SK-N-SH (cell line): ENCODE data around the gene RFWD3. TPM values are rescaled to one million over a fixed set of nuclear protein-coding genes. Genes with fewer than 3 reads are reported as not detected.

Experiments used
- CTCF ChIA-PET: fragments of 300-600, 350-600 bp; formaldehyde crosslinking; extraction: SDS; loops from one replicate; lab custom pipeline; 2021; lab: Yijun Ruan, JAX
- POLR2A ChIA-PET: fragments of 350-600 bp; sonication (Branson Sonifier 250); formaldehyde crosslinking; extraction: SDS; loops from one replicate; lab custom pipeline; 2020; ENCODE audit warnings: antibody characterized with exemption, inconsistent platforms; lab: Yijun Ruan, JAX
- DNase-seq: peaks from one replicate; pipeline ENCODE4 v3.0.0; 2012
- H2AFZ ChIP-seq: fragments of 200-600 bp; sonication (generic); 2 replicates; pipeline ENCODE4 v1.8.1; 2016; ENCODE audit warnings: antibody characterized with exemption, mild to moderate bottlenecking, low read depth
- H3F3A ChIP-seq: fragments of 200-600 bp; sonication (generic); replicated peaks from 2 replicates; pipeline ENCODE3; 2016; ENCODE audit warnings: antibody characterized with exemption, mild to moderate bottlenecking; ENCODE audit not compliant: insufficient read depth
- H3K27ac ChIP-seq, 2 experiments: fragments of 200-500 bp in 1 of 2; fragments of 200-600 bp in 1 of 2; sonication (Bioruptor generic) in 1 of 2; sonication (generic), shearing (Covaris generic) in 1 of 2; 2 replicates each; pipeline versions ENCODE4 v1.5.1 to v1.6.1; 2014 to 2016; ENCODE audit warnings: low read depth in 2 of 2, inconsistent platforms in 1 of 2, low read length in 1 of 2, mild to moderate bottlenecking in 1 of 2, mixed read lengths in 1 of 2
- H3K27me3 ChIP-seq: fragments of 200-600 bp; sonication (generic), shearing (Covaris generic); 2 replicates; pipeline ENCODE4 v1.6.1; 2016; ENCODE audit warnings: mixed run types; ENCODE audit not compliant: insufficient read depth
- H3K36me3 ChIP-seq, 2 experiments: fragments of 200-500 bp in 1 of 2; fragments of 200-600 bp in 1 of 2; sonication (Bioruptor generic) in 1 of 2; sonication (generic) in 1 of 2; replicated peaks in 1 of 2; 2 replicates each; pipeline versions ENCODE3 to v1.5.1; 2014 to 2016; ENCODE audit warnings: low read length in 1 of 2, mild to moderate bottlenecking in 1 of 2; ENCODE audit not compliant: insufficient read depth in 2 of 2, control insufficient read depth in 1 of 2
- H3K4me1 ChIP-seq, 2 experiments: fragments of 200-500 bp in 1 of 2; fragments of 200-600 bp in 1 of 2; sonication (Bioruptor generic) in 1 of 2; sonication (generic), shearing (Covaris generic) in 1 of 2; 2 replicates each; pipeline versions ENCODE4 v1.5.1 to v1.6.1; 2014 to 2016; ENCODE audit warnings: low read depth in 1 of 2, low read length in 1 of 2, mixed run types in 1 of 2; ENCODE audit not compliant: insufficient read depth in 2 of 2, control insufficient read depth in 1 of 2
- H3K4me2 ChIP-seq: fragments of 200-600 bp; sonication (generic), shearing (Covaris generic); 2 replicates; pipeline ENCODE4 v1.6.1; 2017; ENCODE audit warnings: mixed run types
- H3K4me3 ChIP-seq, 2 experiments: fragments of 200-500 bp in 1 of 2; fragments of 200-600 bp in 1 of 2; sonication (Bioruptor generic) in 1 of 2; sonication (generic), shearing (Covaris generic) in 1 of 2; 2 replicates each; pipeline versions ENCODE4 v1.5.1 to v1.8.1; 2014 to 2016; ENCODE audit warnings: low read depth in 2 of 2, inconsistent platforms in 1 of 2, low read length in 1 of 2, mild to moderate bottlenecking in 1 of 2, mixed read lengths in 1 of 2, moderate library complexity in 1 of 2
- H3K79me2 ChIP-seq: fragments of 200-600 bp; sonication (generic); 2 replicates; pipeline ENCODE4 v1.8.1; 2017; ENCODE audit warnings: mild to moderate bottlenecking; ENCODE audit not compliant: insufficient read depth
- H3K9ac ChIP-seq: fragments of 200-600 bp; sonication (generic); 2 replicates; pipeline ENCODE4 v1.6.1; 2017; ENCODE audit warnings: mixed run types
- H3K9me2 ChIP-seq: fragments of 200-600 bp; sonication (generic); 2 replicates; pipeline ENCODE4 v1.6.1; 2017; ENCODE audit warnings: mixed run types
- H3K9me3 ChIP-seq: fragments of 200-600 bp; sonication (generic); 2 replicates; pipeline ENCODE4 v1.6.1; 2017; ENCODE audit warnings: mixed run types, mild to moderate bottlenecking, moderate library complexity
- H4K20me1 ChIP-seq: fragments of 200-600 bp; sonication (generic); 2 replicates; pipeline ENCODE4 v1.6.1; 2017; ENCODE audit warnings: mild to moderate bottlenecking, mixed run types; ENCODE audit not compliant: insufficient read depth
- CHD2 ChIP-seq: fragments of 150-350 bp; IDR thresholded peaks from 2 replicates; pipeline ENCODE4 v1.6.1; 2018; ENCODE audit warnings: low read length; ENCODE audit not compliant: partially characterized antibody
- ELF1 ChIP-seq: IDR thresholded peaks from 2 replicates; pipeline ENCODE4 v1.4.0; 2012
- EP300 ChIP-seq, 2 experiments: IDR thresholded peaks; 2 replicates each; pipeline versions ENCODE4 v1.4.0 to v1.6.1; 2012; ENCODE audit warnings: borderline replicate concordance in 1 of 2, low read depth in 1 of 2, low read length in 1 of 2
- FOXJ3 ChIP-seq: sonication (generic); formaldehyde crosslinking; IDR thresholded peaks from 2 replicates; pipeline ENCODE4 v1.5.1; 2020; ENCODE audit warnings: mild to moderate bottlenecking, missing genetic modification reagents
- GABPA ChIP-seq: IDR thresholded peaks from 2 replicates; pipeline ENCODE4 v1.4.0; 2012; ENCODE audit warnings: low read depth, mild to moderate bottlenecking
- JUND ChIP-seq: IDR thresholded peaks from 2 replicates; pipeline ENCODE4 v1.4.0; 2012
- MAX ChIP-seq: IDR thresholded peaks from 2 replicates; pipeline ENCODE4 v1.4.0; 2012; ENCODE audit warnings: low read depth
- MEF2A ChIP-seq: IDR thresholded peaks from 2 replicates; pipeline ENCODE4 v1.4.0; 2012; ENCODE audit warnings: low read depth, borderline replicate concordance
- RFX5 ChIP-seq: IDR thresholded peaks from 2 replicates; pipeline ENCODE4 v1.6.1; 2012; ENCODE audit warnings: mild to moderate bottlenecking, improper control_type of control experiment, low read length
- SIN3A ChIP-seq: IDR thresholded peaks from 2 replicates; pipeline ENCODE4 v1.6.1; 2012; ENCODE audit warnings: low read depth, mild to moderate bottlenecking, low read length, moderate library complexity, borderline replicate concordance
- TAF1 ChIP-seq: IDR thresholded peaks from 2 replicates; pipeline ENCODE4 v1.6.1; 2012; ENCODE audit warnings: low read depth, mild to moderate bottlenecking, low read length, moderate library complexity, borderline replicate concordance
- TCF12 ChIP-seq: IDR thresholded peaks from 2 replicates; pipeline ENCODE4 v1.4.0; 2012
- WGBS: methylation state at CpG from one replicate; pipeline ENCODE4 v1.1.6; 2017; ENCODE audit warnings: low lambda C conversion rate; 5-methylcytosine and 5-hydroxymethylcytosine counted together
- polyA plus RNA-seq, 3 experiments: library from polyadenylated mRNA; depleted of rRNA; stranded (reverse); fragments of >200 nt; gene quantifications; 2 replicates each; pipeline ENCODE4 v1.2.3, GENCODE V29; 2012

RFWD3 gene
- polyA plus RNA-seq, 1 of the 3 experiments (the other 2 are of a cell fraction) = 13.2 TPM

GRCh38 chr16:74627506-74628220 is 39.0 kb downstream of the RFWD3 start:
- Histone ChIP-seq H3K27me3 (no peaks in the 10 kb centered on the region), H3K9me2 (no peaks in the 10 kb centered on the region), H3K79me2 (peaks cover 9% of the 10 kb centered on the region; the same call in 1 of the 2 replicates)
- no peak for TF ChIP-seq GABPA
- TF ChIP-seq, all 33 proteins: peak for 0
- peak overlapping the region; percentile 31 to 80 for H3K27ac ChIP-seq
- H4K20me1 ChIP-seq = no peaks in the 10 kb centered on the region
- 71% methylated on average over 6 of the region's 6 CpGs for WGBS
- POLR2A ChIA-PET = no interaction called here
- H3K4me1 ChIP-seq = peaks cover 15 to 21% of the 10 kb centered on the region in 2 experiments; a peak in 3 of 4 replicates
- no peak overlapping the region for H3K4me2 ChIP-seq
- peaks cover 5% of the 10 kb centered on the region for H3F3A ChIP-seq
- H3K9me3 ChIP-seq = no peaks in the 10 kb centered on the region
- H3K4me3 ChIP-seq = no peak overlapping the region
- peaks cover 47 to 66% of the 10 kb centered on the region in 2 experiments for H3K36me3 ChIP-seq
- no peak overlapping the region for H2AFZ ChIP-seq
- CTCF ChIA-PET = interaction anchor here (1.0 to 1.3 kb wide), 2 partner anchors 22 to 318 kb away, joined by 3 read pairs; no protein-coding TSS in a partner anchor
- DNase-seq = no peak
- no peak overlapping the region for H3K9ac ChIP-seq

- ChIA-PET POLR2A (no interaction called here), CTCF (interaction anchor here (0.5 to 1.0 kb wide), 2 partner anchors 164 to 317 kb away, joined by 3 read pairs; no protein-coding TSS in a partner anchor)
- TF ChIP-seq CHD2 (no peak), GABPA (no peak), MAX (no peak), TAF1 (no peak), RFX5 (no peak)
- Histone ChIP-seq H3F3A (peaks cover 5% of the 10 kb centered on the region), H3K9me2 (no peaks in the 10 kb centered on the region), H4K20me1 (no peaks in the 10 kb centered on the region), H3K9ac (no peak overlapping the region), H2AFZ (no peak overlapping the region), H3K79me2 (peaks cover 5% of the 10 kb centered on the region; the same call in 1 of the 2 replicates), H3K27me3 (no peaks in the 10 kb centered on the region), H3K36me3 (peaks cover 55 to 66% of the 10 kb centered on the region in 2 experiments), H3K27ac (peak overlapping the region; percentile 31 to 80; a peak in 3 of 4 replicates), H3K4me3 (no peak overlapping the region), H3K9me3 (no peaks in the 10 kb centered on the region), H3K4me2 (no peak overlapping the region), H3K4me1 (peaks cover 15 to 21% of the 10 kb centered on the region in 2 experiments; a peak in 3 of 4 replicates)
- WGBS = no CpG with 5 or more reads among the region's 1 CpG
- DNase-seq = no peak
These were observed 39.8 kb downstream of the RFWD3 start for GRCh38 chr16:74626741-74627416.

- Histone ChIP-seq H3K27me3 (no peaks in the 10 kb centered on the region), H3K9me3 (no peaks in the 10 kb centered on the region), H3K4me2 (no peak overlapping the region), H3K27ac (peak overlapping the region in 1 of 2 experiments; percentile 80; a peak in 1 of 4 replicates), H3K4me3 (no peak overlapping the region), H3K36me3 (peaks cover 59 to 61% of the 10 kb centered on the region in 2 experiments), H3F3A (peaks cover 5% of the 10 kb centered on the region), H3K9ac (no peak overlapping the region), H4K20me1 (no peaks in the 10 kb centered on the region), H3K4me1 (peaks cover 15 to 21% of the 10 kb centered on the region in 2 experiments; a peak in 3 of 4 replicates), H2AFZ (no peak overlapping the region), H3K9me2 (no peaks in the 10 kb centered on the region), H3K79me2 (no peaks in the 10 kb centered on the region; the same call in 1 of the 2 replicates)
- ChIA-PET POLR2A (no interaction called here), CTCF (interaction anchor here (2.0 to 3.2 kb wide), 2 partner anchors 17 to 25 kb away, joined by 7 to 18 read pairs; partner anchors contain the start of gene GLG1)
- WGBS = 96% methylated on average over 14 of the region's 14 CpGs
- no peak for TF ChIP-seq SIN3A
- TF ChIP-seq TCF12 = no peak
- no peak for TF ChIP-seq MEF2A
- TF ChIP-seq FOXJ3 (CRISPR knock-in tag) = no peak
- TF ChIP-seq JUND = no peak
- TF ChIP-seq ELF1 = no peak
- no peak for TF ChIP-seq EP300 (IDR thresholded peaks at IDR 0.05; ENCODE audit: borderline replicate concordance in 1 of 2, low read depth in 1 of 2, low read length in 1 of 2)
- TF ChIP-seq MAX = no peak
- no peak for DNase-seq
These were observed 41.0 kb downstream of the RFWD3 start for GRCh38 chr16:74625500-74626350.
